T follicular helper cell (primary cell): ENCODE results near the gene LCE3E.

ENCODE experiments used
- DNase-seq: peaks from one replicate; pipeline ENCODE4 v3.0.0-alpha.2; 2020; ENCODE audit warnings: low read depth

LCE3E gene

DNA sequence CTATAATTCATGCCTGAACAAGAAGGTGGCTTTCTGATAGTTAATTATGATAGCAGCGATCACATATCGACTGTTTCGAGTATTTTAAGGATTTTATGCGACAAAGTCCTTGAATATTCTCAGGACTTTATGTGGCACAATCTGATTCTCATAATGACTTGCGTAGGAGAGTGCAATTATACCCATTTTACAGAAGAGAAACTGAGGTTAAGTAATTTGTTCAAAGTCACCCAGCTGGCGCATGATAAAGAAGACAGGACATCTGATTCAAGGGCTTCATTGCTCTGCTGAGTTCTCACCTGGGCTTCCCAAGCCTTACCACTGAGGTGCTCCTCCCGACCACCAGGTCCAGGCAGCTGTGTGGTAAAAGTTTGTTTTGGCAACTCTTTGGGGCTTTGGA, 50.5 kb downstream of the LCE3E start:
- no peak for DNase-seq
